HepG2 (cell line): Measurements from ENCODE around the gene ETV6.

Source experiments
- CTCF ChIP-seq: sonication (generic); formaldehyde crosslinking; IDR thresholded peaks from 2 replicates; pipeline ENCODE4 v1.5.0; 2020; ENCODE audit warnings: mild to moderate bottlenecking, missing genetic modification reagents, moderate library complexity
- SOX6 ChIP-seq, 2 experiments: fragments of 450-650 bp in 1 of 2; sonication (generic) in 1 of 2; formaldehyde crosslinking in 1 of 2; IDR thresholded peaks; 2 replicates each; pipeline versions ENCODE4 v1.4.0 to v1.6.1; 2017 to 2020; ENCODE audit warnings: antibody characterized with exemption in 1 of 2, mild to moderate bottlenecking in 1 of 2, missing genetic modification reagents in 1 of 2
- ZFX ChIP-seq: sonication (generic); formaldehyde crosslinking; IDR thresholded peaks from 2 replicates; pipeline ENCODE4 v1.4.0; 2020; ENCODE audit warnings: mild to moderate bottlenecking, low read depth, missing genetic modification reagents, moderate library complexity
- ZNF550 ChIP-seq: sonication (generic); formaldehyde crosslinking; IDR thresholded peaks from 2 replicates; pipeline ENCODE4 v1.4.0; 2020; ENCODE audit warnings: mild to moderate bottlenecking, missing genetic modification reagents, borderline replicate concordance
- TF ChIP-seq, protein P1 (sequence below): sonication (generic); formaldehyde crosslinking; IDR thresholded peaks from 2 replicates; pipeline ENCODE4 v1.4.0; 2020; ENCODE audit warnings: missing genetic modification reagents, borderline replicate concordance

DNA sequence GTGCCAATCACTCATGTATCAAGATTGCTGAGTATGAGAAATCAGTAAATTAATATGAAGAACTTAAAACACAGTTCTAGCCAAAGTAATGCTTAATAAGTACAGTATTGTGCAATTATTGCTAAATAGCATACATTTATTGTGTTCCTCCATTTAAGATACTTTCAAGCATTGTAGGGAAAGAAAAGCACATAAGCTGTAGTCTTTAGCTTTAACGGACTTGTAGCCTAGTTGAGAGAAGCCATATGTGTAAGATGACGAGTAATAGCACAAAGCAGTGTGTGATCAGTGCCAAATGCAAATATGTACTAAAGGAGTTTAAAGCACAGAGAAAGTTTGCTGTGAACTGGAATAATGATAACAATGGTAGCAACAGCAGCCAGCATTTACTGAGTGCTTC, 38.1 kb downstream of the ETV6 start:
- TF ChIP-seq ZFX (no peak), SOX6 (IDR thresholded peaks at IDR 0.05) (no peak), SOX6 (CRISPR knock-in tag; IDR thresholded peaks at IDR 0.05) (0 out of 2 replicates have a peak, but pooled peaks have one; percentile 12), CTCF (no peak), ZNF550 (CRISPR knock-in tag) (no peak)
- TF ChIP-seq, protein P1, sequence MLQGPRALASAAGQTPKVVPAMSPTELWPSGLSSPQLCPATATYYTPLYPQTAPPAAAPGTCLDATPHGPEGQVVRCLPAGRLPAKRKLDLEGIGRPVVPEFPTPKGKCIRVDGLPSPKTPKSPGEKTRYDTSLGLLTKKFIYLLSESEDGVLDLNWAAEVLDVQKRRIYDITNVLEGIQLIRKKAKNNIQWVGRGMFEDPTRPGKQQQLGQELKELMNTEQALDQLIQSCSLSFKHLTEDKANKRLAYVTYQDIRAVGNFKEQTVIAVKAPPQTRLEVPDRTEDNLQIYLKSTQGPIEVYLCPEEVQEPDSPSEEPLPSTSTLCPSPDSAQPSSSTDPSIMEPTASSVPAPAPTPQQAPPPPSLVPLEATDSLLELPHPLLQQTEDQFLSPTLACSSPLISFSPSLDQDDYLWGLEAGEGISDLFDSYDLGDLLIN (CRISPR knock-in tag) = no peak
